ENCODE measurements around the gene GTF2B.
"Not testable (repeated sequence)": the region's sequence is repeated elsewhere in the genome, so short reads cannot be mapped to it uniquely, and the experiment has no call there.

Gene GTF2B

DNA sequence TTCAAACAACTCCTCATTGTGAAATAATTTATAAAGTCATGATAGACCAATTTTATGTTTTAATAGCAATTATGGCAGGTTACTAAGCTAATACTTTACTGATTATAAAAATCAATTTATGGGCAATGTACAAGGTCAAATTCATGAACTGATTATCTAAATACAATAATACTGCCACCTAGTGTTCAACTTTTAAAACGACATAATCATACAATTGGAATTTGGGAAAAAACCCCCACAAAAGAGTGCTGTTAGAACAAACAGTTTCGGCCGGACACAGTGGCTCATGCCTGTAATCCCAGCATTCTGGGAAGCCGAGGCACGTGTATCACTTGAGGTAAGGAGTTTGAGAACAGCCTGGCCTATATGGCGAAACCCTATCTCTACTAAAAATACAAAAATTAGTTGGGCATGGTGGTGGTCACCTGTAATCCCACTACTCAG lies 14.0 kb downstream of the GTF2B start:
- peaks cover 73 to 100% (median 97%) of the 10 kb centered on the region in 11 experiments for H4K20me1 ChIP-seq
- TF ChIP-seq Cebpa-rat (IDR thresholded peaks at IDR 0.05) = no peak

DNA sequence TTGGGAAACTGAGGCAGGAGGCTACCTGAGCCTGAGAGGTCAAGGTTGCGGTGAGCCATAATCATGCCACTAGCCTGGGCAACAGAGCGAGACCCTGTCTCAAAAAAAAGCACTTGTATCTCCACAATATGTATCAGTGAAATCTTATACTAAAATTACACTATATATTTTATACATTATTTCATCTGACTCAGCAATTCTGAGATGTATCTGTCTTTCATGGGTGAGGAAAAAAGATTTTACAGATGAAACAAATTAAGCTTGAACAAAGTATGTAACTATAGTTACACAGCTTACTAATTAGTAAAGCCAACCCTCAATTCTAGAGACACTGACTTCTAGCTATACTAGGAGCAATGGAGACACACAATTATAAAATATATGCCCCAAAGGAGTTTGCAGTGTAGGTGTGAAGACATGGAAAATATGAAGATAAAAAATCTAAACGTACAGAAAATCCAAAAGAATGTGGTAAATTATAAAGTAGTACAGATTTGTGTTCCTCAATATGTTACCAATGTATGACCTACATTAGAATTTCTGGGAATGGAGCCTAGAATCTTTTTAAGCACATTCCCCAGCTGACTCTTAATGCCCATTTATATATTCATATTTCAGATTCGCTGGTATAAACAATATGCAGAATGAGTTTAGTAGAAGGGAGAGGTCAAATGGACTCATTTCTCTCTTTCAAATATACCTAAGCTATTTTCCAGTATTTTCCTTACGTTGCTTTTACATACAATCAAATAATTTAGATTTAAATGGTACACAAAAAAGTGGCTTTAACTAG lies 14.6 kb downstream of the GTF2B start:
- peaks cover 0 to 39% (median 21%) of the 10 kb centered on the region in 10 experiments; a peak in 19 of 20 replicates for H3K4me1 ChIP-seq
- no peak for TF ChIP-seq Cebpa-rat (IDR thresholded peaks at IDR 0.05)
- H3K4me2 ChIP-seq = no peak overlapping the region
- peaks cover 66 to 100% (median 93%) of the 10 kb centered on the region in 11 experiments for H4K20me1 ChIP-seq
- no peaks in the 10 kb centered on the region; a peak in 1 of 22 replicates for H3K9me3 ChIP-seq (replicated peaks in 1 of 11)
- H3K9ac ChIP-seq = no peak overlapping the region
- no peak overlapping the region for H3K4me3 ChIP-seq
- H3K27me3 ChIP-seq = no peaks in the 10 kb centered on the region
- H3K27ac ChIP-seq = no peak overlapping the region
- H3K36me3 ChIP-seq = peaks cover 71 to 96% (median 79%) of the 10 kb centered on the region in 11 experiments

More for the DNA sequence above, 14.0 kb downstream of the GTF2B start:
- no peaks in the 10 kb centered on the region for H3K9me3 ChIP-seq (replicated peaks in 1 of 11)
- peak overlapping the region in 2 of 11 experiments; percentile 5 to 44; a peak in 2 of 22 replicates for H3K9ac ChIP-seq
- H3K4me3 ChIP-seq = no peak overlapping the region
- H3K4me1 ChIP-seq = peaks cover 0 to 39% (median 21%) of the 10 kb centered on the region in 10 experiments; a peak in 19 of 20 replicates
- H3K4me2 ChIP-seq = no peak overlapping the region
- H3K27ac ChIP-seq = peak overlapping the region in 2 of 11 experiments; percentile 3 to 26; a peak in 1 of 22 replicates
- no peaks in the 10 kb centered on the region for H3K27me3 ChIP-seq
- H3K36me3 ChIP-seq = peaks cover 71 to 96% (median 79%) of the 10 kb centered on the region in 11 experiments

DNA sequence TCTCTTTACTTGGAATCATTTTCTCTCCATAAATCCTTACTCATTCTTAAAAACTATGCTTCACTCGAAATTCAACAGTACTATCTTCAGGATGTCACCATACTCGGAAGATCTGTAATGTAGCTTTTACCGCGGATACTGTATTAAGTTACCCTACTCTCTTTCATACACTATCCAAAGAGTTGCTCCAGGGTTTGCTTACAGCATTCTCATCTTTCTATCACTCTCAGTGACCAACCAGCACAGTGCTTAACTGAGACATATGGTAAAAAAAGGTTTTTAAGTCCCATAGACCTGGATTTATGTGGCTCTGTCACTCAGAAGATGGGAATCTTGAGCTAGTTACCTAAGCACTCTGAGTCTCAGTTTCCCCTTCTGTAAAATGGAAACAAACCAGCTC lies 15.8 kb downstream of the GTF2B start:
- Histone ChIP-seq H3K27ac (peak overlapping the region in 2 of 11 experiments; percentile 17 to 20; a peak in 3 of 22 replicates), H3K4me3 (no peak overlapping the region), H3K36me3 (peaks cover 71 to 96% (median 79%) of the 10 kb centered on the region in 11 experiments), H3K9ac (peak overlapping the region in 1 of 11 experiments; percentile 16; a peak in 1 of 22 replicates), H3K4me1 (peaks cover 0 to 39% (median 21%) of the 10 kb centered on the region in 10 experiments; a peak in 19 of 20 replicates), H3K9me3 (replicated peaks in 1 of 11) (no peaks in the 10 kb centered on the region; a peak in 1 of 22 replicates), H3K27me3 (no peaks in the 10 kb centered on the region), H3K4me2 (peak overlapping the region in 3 of 11 experiments; percentile 18 to 72 (median 71); a peak in 5 of 22 replicates), H4K20me1 (peaks cover 60 to 100% (median 85%) of the 10 kb centered on the region in 11 experiments)
- no peak for TF ChIP-seq Cebpa-rat (IDR thresholded peaks at IDR 0.05)

DNA sequence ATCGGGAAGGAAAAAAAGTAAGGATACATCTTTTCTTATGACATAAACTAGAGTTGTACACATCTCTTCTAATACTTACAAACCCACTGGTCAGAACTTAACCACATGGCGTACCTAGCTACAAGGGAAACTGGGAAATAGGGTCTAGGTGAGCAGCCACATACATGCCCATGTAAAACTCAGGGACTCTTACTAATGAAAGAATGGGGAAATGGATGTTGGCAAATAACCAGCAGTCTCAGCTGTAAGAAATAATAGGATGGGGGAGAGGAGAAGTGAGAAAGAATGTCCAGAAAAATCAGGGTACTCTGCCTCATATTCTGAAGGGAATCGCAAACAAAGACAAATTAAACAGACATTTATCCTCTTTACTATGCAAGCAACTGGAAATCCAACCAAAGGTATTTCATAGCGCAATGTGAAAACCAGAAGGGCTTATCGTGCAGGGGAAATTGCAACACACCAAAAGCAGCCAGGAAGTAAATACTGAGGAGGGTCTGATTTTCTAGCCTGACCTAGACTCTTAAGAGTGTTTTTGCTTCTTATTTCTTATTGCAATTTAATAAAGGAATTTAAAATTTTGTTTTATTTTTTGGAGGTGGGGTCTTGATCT lies 17.5 kb downstream of the GTF2B start:
- no peaks in the 10 kb centered on the region; a peak in 1 of 22 replicates for H3K9me3 ChIP-seq (replicated peaks in 1 of 11)
- no peaks in the 10 kb centered on the region for H3K27me3 ChIP-seq
- peaks cover 61 to 92% (median 71%) of the 10 kb centered on the region in 11 experiments for H3K36me3 ChIP-seq
- H3K4me3 ChIP-seq = no peak overlapping the region; a peak in 2 of 20 replicates
- peak overlapping the region in 10 of 11 experiments; percentile 40 to 76 (median 62); a peak in 18 of 22 replicates for H3K4me2 ChIP-seq
- peaks cover 49 to 100% (median 81%) of the 10 kb centered on the region in 11 experiments for H4K20me1 ChIP-seq
- peak overlapping the region in 5 of 11 experiments; percentile 0 to 28 (median 21); a peak in 3 of 22 replicates for H3K9ac ChIP-seq
- peaks cover 0 to 48% (median 22%) of the 10 kb centered on the region in 10 experiments; a peak in 19 of 20 replicates for H3K4me1 ChIP-seq
- peak in 7 of 11 experiments; percentile 22 to 62 (median 44); a peak in 8 of 22 replicates for TF ChIP-seq Cebpa-rat (IDR thresholded peaks at IDR 0.05)
- H3K27ac ChIP-seq = peak overlapping the region; percentile 11 to 68 (median 54); a peak in 18 of 22 replicates

DNA sequence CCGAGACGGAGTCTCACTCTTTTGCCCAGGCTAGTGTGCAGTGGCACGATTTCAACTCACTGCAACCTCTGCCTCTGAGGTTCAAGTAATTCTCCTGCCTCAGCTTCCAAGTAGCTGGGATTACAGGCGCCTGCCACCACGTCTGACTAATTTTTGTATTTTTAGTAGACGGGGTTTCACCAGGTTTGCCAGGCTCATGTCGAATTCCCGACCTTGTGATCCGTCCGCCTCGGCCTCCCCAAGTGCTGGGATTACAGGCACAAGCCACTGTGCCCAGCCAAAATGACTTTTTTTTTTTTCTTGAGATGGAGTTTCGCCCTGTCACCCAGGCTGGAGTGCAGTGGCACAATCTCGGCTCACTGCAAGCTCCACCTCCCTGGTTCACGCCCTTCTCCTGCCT lies 21.7 kb downstream of the GTF2B start:
- H3K9ac ChIP-seq, H3K4me2 ChIP-seq: not testable (repeated sequence)
- peaks cover 0 to 47% (median 29%) of the 10 kb centered on the region in 10 experiments; a peak in 19 of 20 replicates for H3K4me1 ChIP-seq

DNA sequence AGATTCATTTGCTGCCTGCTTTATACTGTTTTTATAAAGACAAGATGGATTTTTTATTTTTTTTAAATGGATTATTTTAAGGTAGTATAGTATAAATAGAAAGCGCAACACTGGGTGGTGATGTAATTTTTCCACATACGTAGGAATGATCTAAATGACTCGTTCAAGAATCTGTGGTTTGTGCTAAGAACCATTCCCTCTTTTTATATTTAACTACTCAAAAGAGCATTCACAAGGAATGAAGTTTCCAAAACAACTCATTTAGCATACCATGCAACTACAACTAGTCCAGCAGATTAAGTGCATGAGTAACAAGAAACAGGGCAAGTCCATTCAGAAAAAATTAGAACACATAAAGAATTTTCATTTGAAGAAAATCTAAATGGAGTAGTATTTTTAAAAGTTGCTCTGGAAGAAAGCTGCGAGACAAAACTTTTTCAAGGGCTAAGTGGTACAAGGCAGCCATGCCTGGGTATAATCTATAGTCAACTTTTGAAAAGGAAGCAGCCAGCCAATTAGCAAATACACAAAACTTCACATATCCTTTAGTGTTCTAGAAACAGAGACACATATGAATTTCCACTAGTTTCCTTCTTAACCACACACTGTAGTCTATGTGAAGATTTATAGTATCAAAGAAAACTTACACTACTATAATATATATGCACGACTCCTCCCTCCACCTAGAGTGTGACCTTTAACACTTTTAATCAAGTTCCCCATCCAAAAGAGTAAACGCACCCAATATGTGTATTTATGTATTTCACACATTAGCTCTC lies 23.4 kb downstream of the GTF2B start:
- no peak overlapping the region for H3K9ac ChIP-seq
- H3K4me2 ChIP-seq = peak overlapping the region in 5 of 11 experiments; percentile 32 to 49 (median 43); a peak in 10 of 22 replicates
- no peak overlapping the region for H3K27ac ChIP-seq
- H3K4me1 ChIP-seq = peaks cover 0 to 30% (median 14%) of the 10 kb centered on the region in 10 experiments; a peak in 13 of 20 replicates
- peaks cover 36 to 100% (median 78%) of the 10 kb centered on the region in 11 experiments; a peak in 21 of 22 replicates for H4K20me1 ChIP-seq
- H3K4me3 ChIP-seq = no peak overlapping the region
- H3K36me3 ChIP-seq = peaks cover 58 to 84% (median 64%) of the 10 kb centered on the region in 11 experiments
- H3K9me3 ChIP-seq (replicated peaks in 1 of 11) = no peaks in the 10 kb centered on the region; a peak in 1 of 22 replicates
- TF ChIP-seq Cebpa-rat (IDR thresholded peaks at IDR 0.05) = no peak
- H3K27me3 ChIP-seq = no peaks in the 10 kb centered on the region

More for the DNA sequence above, 21.7 kb downstream of the GTF2B start:
- H4K20me1 ChIP-seq = peaks cover 43 to 100% (median 82%) of the 10 kb centered on the region in 11 experiments; a peak in 21 of 22 replicates
- peaks cover 49 to 80% (median 56%) of the 10 kb centered on the region in 11 experiments for H3K36me3 ChIP-seq
- not testable (repeated sequence) for H3K4me3 ChIP-seq; H3K27me3 ChIP-seq; H3K9me3 ChIP-seq (replicated peaks in 1 of 11); H3K27ac ChIP-seq

DNA sequence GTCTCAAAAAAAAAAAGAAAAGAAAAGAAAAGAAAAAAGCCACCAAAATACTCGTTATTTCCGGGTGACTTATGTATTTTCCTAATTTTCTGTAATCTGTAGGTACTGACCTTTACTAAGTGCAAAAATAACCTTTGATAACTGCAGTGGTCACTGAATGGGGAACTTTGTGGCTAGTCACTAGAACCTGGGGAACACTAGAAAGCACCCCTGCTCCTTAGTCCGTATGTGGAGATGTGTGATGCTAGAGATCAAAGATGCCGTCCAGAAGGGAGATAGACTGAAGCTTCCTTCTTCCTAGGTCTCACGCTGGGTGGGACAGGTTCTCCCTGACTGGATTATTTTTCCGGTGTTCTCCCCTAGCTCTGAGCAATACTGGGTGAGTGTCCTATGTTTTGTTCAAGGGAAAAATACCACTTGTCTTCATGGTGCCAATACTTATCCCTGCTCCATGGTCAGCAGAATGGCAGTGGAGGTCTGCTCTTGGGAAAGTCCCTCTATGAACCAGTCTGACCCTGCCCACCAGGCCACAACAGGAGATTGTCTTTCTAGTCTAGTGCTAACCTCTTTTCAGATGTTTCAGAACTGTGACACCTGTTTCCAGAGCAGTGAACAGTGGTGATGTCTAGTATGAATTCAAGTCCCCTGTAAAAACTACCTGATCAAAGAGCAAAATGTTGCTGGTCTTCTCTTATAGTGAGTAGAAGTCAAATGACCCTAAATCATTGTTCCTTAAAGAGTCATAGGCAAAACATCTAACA lies 39.9 kb downstream of the GTF2B start:
- no peaks in the 10 kb centered on the region for H3K27me3 ChIP-seq
- H3K9ac ChIP-seq = no peak overlapping the region
- no peaks in the 10 kb centered on the region for H3K9me3 ChIP-seq (replicated peaks in 1 of 11)
- peaks cover 63 to 73% (median 70%) of the 10 kb centered on the region in 11 experiments for H3K36me3 ChIP-seq
- H4K20me1 ChIP-seq = peaks cover 0 to 42% (median 23%) of the 10 kb centered on the region in 11 experiments; a peak in 15 of 22 replicates
- no peak overlapping the region for H3K27ac ChIP-seq
- no peak for TF ChIP-seq Cebpa-rat (IDR thresholded peaks at IDR 0.05)
- H3K4me1 ChIP-seq = 0 out of 20 replicates have a peak, but pooled peaks cover 0 to 3% (median 0%) of the 10 kb centered on the region in 10 experiments
- H3K4me2 ChIP-seq = no peak overlapping the region
- no peak overlapping the region for H3K4me3 ChIP-seq

All from BLaER1 treated with 17β-estradiol and CSF1 and Interleukin-3, amounts not matched to agents 10 nM and 100 nM (cell line).